ENCODE measurements around the gene MR1.
A peak's percentile ranks its signal among the peaks of the same experiment; 100 is the strongest.

MR1 gene

DNA sequence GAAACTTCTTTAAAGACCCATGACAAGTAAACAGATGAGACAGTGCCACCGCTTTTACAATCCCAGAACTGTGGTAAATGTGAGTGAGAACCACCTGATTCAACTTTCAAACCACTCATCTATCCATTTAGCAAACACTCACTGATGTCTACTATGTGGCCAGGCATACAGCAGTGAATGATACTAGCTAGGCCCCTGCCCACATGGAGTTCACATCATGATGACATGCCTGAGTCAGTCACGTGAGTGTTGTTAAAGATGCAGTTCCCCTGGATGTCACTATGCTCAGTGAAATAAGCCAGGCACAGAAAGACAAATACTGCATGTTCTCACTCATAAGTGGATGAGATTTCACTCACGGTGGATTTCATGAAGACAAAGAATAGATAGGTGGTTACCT, 39.5 kb upstream of the MR1 start:
- Histone ChIP-seq H3K36me3 (ENCODE audit: control insufficient read depth in 2 of 2, insufficient read depth in 1 of 2, low read length in 2 of 2) (peaks cover under 1 to 42% of the 10 kb centered on the region in 2 experiments; a peak in 2 of 3 replicates), H3K27ac (ENCODE audit: extremely low read depth, low read depth, low read length) (no peak overlapping the region), H3K9me3 (ENCODE audit: control insufficient read depth, insufficient read depth, low read depth, low read length) (no peaks in the 10 kb centered on the region), H3K4me1 (ENCODE audit: control insufficient read depth, insufficient read depth, low read length) (no peaks in the 10 kb centered on the region), H3K4me3 (ENCODE audit: low read depth, low read length) (no peak overlapping the region)
- no peak for TF ChIP-seq HOXD13 (CRISPR knock-in tag; IDR thresholded peaks at IDR 0.05; ENCODE audit: borderline replicate concordance)
- peak; percentile 77 for TF ChIP-seq ZNF2 (tag by site-specific recombination; IDR thresholded peaks at IDR 0.05)
- TF ChIP-seq SP7 (tag by site-specific recombination; IDR thresholded peaks at IDR 0.05), result 0 out of 2 replicates have a peak, but pooled peaks have one; percentile 13
- TF ChIP-seq ZBTB17 (tag by site-specific recombination; IDR thresholded peaks at IDR 0.05), result peak; percentile 48; the same call in 1 of the 2 replicates
- ChIA-PET POLR2A (no interaction called here), CTCF (no interaction called here)

DNA sequence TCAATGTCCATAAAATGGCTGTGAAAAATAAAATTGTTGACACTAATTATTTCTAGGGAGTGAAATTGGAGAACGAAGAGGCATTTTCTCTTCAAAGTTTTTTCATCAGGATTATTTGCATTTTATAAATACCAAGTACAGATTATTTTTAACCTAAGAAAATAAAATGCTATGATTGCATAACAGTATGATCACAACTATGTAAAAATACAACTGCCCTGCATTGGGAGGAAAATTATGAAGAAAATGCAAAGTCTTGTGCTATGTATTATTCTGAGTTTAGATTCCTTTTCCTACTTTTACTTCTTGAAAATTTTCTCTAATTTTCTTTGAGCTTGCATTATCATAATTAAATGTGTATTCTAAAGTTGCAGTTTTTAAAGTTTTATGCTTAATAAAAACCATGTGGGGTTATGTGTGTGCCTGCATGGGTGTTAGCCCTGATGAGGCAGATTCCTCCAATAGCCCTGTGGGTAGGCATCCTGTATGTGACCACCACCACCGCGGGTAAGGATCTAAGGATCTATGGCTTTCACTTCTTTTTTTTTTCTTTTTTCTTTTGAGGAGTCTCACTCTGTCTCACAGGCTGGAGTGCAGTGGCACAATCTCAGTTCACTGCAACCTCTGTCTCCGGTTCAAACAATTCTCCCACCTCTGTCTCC, 35.8 kb upstream of the MR1 start:
- TF ChIP-seq YY2 (tag by site-specific recombination; IDR thresholded peaks at IDR 0.05) (no peak), ZNF558 (tag by site-specific recombination; IDR thresholded peaks at IDR 0.05) (no peak), MEIS1 (CRISPR knock-in tag; IDR thresholded peaks at IDR 0.05; ENCODE audit: borderline replicate concordance) (no peak), ZNF785 (tag by site-specific recombination; IDR thresholded peaks at IDR 0.05) (no peak), ZNF529 (tag by site-specific recombination; IDR thresholded peaks at IDR 0.05; ENCODE audit: insufficient replicate concordance) (no peak), ZNF248 (tag by site-specific recombination; IDR thresholded peaks at IDR 0.05) (no peak), ZNF530 (tag by site-specific recombination; IDR thresholded peaks at IDR 0.05; ENCODE audit: low read depth) (no peak)
- Histone ChIP-seq H3K4me3 (ENCODE audit: low read depth, low read length) (no peak overlapping the region), H3K36me3 (ENCODE audit: control insufficient read depth in 2 of 2, insufficient read depth in 1 of 2, low read length in 2 of 2) (peaks cover 8 to 25% of the 10 kb centered on the region in 2 experiments; a peak in 2 of 3 replicates), H3K9me3 (ENCODE audit: control insufficient read depth, insufficient read depth, low read depth, low read length) (no peaks in the 10 kb centered on the region), H3K27ac (ENCODE audit: extremely low read depth, low read depth, low read length) (no peak overlapping the region), H3K4me1 (ENCODE audit: control insufficient read depth, insufficient read depth, low read length) (no peaks in the 10 kb centered on the region)
- CTCF ChIA-PET, result interaction anchor here (0.6 kb wide), 1 partner anchor 15 kb away, joined by 3 read pairs; no protein-coding TSS in a partner anchor
- POLR2A ChIA-PET, result no interaction called here

DNA sequence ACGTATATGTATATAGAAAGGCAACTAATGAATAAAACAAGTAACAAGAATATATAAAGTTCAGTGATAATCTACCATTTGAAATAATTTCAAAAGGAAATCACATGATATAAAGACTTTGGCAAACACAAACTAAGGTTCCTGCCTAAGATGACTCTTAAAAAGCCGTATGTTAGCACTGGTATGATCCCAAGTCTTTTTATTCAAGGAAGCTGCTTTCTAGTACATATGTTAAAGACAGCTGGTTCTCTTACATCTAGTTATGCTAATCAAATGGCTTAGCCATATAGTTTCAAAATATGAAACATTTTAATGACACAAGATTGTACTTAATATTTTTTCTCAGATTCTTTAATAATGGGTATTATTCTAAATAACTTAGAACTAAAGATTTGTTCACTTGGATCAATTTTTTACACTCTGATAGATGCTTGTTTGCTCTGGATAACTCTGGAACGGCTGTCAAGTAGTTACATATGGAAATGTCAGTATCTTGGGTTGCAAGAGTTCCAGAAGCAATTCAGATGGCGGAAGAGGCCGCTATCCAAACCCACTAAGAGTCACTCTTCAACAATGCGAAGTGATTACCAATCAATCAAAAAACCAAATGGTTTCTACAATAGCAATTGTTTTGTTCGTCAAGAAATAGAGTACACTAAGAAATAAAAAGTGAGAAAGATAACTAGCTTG, 32.5 kb upstream of the MR1 start:
- peaks cover 8 to 43% of the 10 kb centered on the region in 2 experiments; a peak in 2 of 3 replicates for H3K36me3 ChIP-seq (ENCODE audit: control insufficient read depth in 2 of 2, insufficient read depth in 1 of 2, low read length in 2 of 2)
- CTCF ChIA-PET, result interaction anchor here (0.6 to 1.2 kb wide), 2 partner anchors 142 to 522 kb away, joined by 3 to 5 read pairs; no protein-coding TSS in a partner anchor
- no peaks in the 10 kb centered on the region for H3K4me1 ChIP-seq (ENCODE audit: control insufficient read depth, insufficient read depth, low read length)
- H3K27ac ChIP-seq (ENCODE audit: extremely low read depth, low read depth, low read length), result no peak overlapping the region
- no peaks in the 10 kb centered on the region for H3K9me3 ChIP-seq (ENCODE audit: control insufficient read depth, insufficient read depth, low read depth, low read length)
- TF ChIP-seq, protein P1, sequence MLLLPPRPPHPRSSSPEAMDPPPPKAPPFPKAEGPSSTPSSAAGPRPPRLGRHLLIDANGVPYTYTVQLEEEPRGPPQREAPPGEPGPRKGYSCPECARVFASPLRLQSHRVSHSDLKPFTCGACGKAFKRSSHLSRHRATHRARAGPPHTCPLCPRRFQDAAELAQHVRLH (tag by site-specific recombination; IDR thresholded peaks at IDR 0.05), result no peak
- no peak overlapping the region for H3K4me3 ChIP-seq (ENCODE audit: low read depth, low read length)
- POLR2A ChIA-PET, result interaction anchor here (1.2 kb wide), 1 partner anchor 21 kb away, joined by 3 read pairs; no protein-coding TSS in a partner anchor

DNA sequence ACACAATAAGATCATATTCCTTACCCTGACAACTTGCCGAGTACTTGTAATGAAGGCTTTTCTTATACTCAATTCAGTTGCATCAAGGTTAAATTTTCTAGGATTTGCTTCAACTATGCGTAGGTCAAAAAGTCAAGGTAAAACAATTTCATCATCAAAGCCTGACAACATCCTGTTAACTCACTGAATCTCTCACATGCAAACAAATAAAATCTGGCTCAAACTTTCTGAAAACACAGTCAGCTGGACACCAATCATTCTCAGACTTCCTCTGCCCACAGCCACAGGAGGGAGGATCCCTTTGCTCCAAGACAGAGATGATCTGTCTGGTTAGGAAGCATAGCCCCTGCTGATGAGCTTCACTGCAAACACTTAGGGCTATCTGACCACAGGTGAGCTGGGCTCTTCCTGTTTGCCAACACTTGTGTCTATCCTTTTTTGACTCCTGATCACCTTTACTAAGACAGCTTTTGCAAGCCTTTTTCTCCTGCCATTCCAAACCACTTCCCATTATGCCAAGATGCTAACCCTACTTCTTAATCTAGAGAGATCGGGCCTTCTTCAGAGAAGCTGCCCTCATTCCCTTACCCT, 31.1 kb upstream of the MR1 start:
- ChIA-PET CTCF (interaction anchor here (0.6 to 0.7 kb wide), 4 partner anchors 8 to 586 kb away, joined by 3 to 4 read pairs (median 4); no protein-coding TSS in a partner anchor), POLR2A (no interaction called here)
- Histone ChIP-seq H3K36me3 (ENCODE audit: control insufficient read depth in 2 of 2, insufficient read depth in 1 of 2, low read length in 2 of 2) (peaks cover 8 to 43% of the 10 kb centered on the region in 2 experiments; a peak in 2 of 3 replicates), H3K9me3 (ENCODE audit: control insufficient read depth, insufficient read depth, low read depth, low read length) (no peaks in the 10 kb centered on the region), H3K27ac (ENCODE audit: extremely low read depth, low read depth, low read length) (no peak overlapping the region), H3K4me1 (ENCODE audit: control insufficient read depth, insufficient read depth, low read length) (no peaks in the 10 kb centered on the region), H3K4me3 (ENCODE audit: low read depth, low read length) (no peak overlapping the region)
- TF ChIP-seq ZSCAN30 (tag by site-specific recombination; IDR thresholded peaks at IDR 0.05) (no peak), ZNF10 (tag by site-specific recombination; IDR thresholded peaks at IDR 0.05) (no peak), YY1 (tag by site-specific recombination; IDR thresholded peaks at IDR 0.05) (no peak)

All from HEK293 (cell line).